IPS-18c (cell line): ENCODE measurements around the gene EPN1.

Experiments
- H3K4me3 ChIP-seq: 2 replicates; pipeline ENCODE4 v1.7.0; 2013; ENCODE audit warnings: low read depth, mild to moderate bottlenecking, low read length, moderate library complexity; ENCODE audit not compliant: insufficient read depth
- H3K9me3 ChIP-seq: one replicate; pipeline ENCODE4 v1.6.1; 2013; ENCODE audit warnings: mild to moderate bottlenecking, low read length, moderate library complexity; ENCODE audit not compliant: control insufficient read depth, insufficient read depth

EPN1 gene

DNA sequence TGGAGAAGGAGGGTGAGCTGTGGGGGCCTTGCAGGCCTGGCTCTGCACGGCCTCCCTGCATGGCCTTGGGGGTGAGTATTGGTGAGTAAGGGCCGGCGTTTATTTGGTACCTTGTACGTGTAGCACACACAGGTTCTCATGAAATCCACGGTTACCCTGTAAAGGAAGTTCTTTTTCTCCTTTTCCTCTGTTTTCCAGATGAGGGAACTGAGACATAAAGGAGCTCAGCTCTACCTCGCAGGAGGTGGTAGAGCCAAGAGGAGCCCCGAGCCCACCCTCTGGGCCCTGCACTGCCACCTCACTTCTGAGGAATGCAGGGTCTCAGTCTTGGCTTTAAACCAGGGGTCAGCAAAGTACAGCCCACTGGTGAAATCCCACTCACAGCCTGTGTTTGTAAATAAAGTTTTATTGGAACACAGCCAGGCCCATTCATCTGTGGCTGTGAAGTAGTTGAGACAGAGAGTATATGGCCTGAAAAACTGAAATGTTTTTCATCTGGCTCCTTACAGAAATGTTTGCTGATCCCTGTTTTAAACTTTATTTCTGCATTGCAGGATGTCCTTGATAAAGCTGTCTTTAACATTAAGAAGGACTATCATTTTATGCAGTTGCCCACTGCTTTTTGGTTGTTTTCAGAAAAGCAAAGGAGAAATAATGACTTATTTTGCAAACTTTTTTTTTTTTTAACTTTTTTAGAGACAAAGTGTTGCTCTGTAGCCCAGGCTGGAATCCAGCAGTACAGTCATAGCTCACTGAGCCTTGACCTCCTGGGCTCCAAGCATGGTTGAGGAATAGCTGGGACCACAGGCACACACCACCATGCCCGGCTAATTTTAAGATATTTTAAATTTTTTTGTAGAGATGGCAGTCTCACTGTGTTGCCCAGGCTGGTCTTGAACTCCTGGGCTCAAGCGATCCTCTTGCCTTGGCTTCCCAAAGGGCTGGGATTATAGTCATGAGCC is 6.4 kb downstream of the EPN1 start:
- Histone ChIP-seq H3K9me3 (no peaks in the 10 kb centered on the region), H3K4me3 (no peak overlapping the region)

DNA sequence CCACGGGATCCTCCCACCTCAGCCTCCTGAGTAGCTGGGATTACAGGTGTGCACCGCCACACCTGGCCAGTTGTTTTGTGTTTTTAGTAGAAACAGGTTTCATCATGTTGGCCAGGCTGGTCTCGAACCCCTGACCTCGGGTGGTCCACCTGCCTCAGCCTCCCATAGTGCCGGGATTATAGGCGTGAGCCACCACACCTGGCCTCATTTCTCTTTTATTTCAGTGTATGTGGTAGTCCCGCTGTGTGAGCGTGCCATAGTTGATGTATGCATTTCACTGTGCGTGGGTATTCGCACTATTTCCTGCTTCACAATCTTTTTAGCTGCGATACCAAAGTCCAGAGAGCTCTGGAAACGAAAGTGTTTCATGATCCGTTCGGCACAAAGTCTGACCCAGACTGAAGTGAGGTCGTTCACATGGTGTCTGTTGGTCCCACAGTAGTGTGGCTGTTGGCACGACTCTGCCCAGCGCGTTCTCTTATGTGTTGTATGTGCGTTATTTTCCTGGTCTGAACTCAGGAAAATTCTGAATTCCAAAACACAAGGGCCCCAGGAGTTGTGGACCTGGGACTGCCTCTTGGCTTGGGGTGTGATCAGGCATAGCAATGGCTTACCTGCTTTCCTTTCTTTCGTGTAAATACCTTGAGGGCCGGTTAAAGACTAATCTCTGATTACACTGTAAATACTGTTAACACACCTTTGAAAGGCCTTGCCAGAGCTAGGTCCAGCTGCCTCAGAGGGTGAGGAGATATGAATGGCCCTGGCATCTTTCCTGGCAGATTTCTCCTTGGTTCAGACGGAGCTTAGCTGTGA is 8.6 kb downstream of the EPN1 start:
- H3K4me3 ChIP-seq, result no peak overlapping the region
- H3K9me3 ChIP-seq, result no peaks in the 10 kb centered on the region

DNA sequence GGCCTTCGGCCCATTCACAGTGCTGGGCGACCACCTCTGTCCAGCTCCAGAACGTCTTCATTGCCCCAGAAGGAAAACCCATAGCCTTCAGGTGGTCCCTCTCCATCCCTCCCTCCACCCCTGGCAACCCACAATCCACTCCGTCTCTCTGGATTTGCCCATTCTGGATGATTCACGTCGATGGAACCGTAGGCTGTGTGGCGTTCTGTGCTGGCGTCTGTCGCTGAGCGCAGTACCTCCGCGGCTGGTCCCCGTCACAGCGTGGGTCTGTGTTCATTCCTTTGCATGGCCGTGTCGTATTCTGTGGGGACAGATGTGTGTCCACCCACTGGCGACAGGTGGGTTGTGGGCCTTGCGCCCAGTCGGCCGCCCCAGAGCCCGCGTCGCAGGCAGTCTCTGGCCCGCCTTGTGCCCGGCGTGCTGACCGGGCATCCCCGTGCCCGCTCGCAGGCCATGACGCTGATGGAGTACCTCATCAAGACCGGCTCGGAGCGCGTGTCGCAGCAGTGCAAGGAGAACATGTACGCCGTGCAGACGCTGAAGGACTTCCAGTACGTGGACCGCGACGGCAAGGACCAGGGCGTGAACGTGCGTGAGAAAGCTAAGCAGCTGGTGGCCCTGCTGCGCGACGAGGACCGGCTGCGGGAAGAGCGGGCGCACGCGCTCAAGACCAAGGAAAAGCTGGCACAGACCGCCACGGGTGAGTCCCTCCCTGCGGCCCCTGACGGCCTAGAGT is 10.1 kb downstream of the EPN1 start:
- no peak overlapping the region for H3K4me3 ChIP-seq
- no peaks in the 10 kb centered on the region for H3K9me3 ChIP-seq

DNA sequence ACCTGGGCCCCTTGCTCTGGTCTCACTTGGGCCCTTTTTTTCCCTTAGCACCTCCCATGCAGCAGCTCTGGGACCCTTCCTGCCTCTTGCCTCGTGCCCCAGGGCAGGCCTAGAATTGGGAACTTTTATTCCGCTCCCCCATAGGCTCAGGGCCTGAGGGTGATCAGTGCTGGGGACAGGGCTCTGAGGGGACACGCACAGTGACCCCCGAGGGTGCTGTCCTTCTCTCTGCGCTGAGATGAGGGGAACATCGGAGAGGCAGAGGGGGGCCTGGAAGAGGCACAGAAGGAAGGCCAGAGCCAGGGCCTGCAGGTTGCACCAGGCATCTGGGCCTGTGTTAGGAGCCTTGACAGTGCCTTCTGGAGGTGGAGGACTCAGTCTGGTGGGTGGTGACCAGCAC is 10.8 kb downstream of the EPN1 start:
- H3K9me3 ChIP-seq, result no peaks in the 10 kb centered on the region
- H3K4me3 ChIP-seq, result no peak overlapping the region

DNA sequence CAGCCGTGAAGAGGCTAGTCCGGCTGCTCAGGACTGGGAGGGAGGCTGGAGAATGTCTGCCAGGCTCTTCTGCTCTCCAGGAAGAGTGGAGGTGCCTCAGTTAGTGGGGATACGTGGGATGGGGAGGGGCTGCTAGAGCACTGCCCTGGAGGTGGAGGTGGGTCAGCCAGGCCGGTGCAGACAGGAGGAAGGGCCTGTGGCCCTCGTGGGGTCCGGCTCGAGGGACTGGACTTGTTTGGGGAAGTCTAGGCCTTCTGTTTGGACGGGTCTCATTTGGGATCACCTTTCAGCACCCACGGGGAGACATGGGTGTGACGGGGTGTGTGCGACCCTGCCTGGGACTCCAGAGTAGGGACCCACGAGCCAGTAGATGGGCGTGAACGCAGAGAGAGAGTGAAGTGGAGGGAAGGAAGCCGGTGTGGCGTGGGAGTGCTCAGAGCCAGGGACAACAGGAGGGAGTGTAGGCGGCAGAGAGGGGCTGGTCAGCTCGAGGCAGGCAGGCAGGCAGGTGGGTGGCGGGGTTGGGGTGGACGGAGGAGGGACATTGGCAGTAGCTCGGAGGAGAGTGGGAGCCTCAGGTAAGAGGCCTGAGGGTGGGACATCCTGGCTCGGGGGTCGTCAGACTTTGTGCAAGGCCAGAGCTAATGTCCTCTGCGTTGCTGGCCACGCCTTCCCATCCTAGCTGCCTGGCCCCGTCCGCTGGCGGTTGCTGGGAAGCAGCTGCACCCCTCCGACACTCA is 11.5 kb downstream of the EPN1 start:
- no peak overlapping the region for H3K4me3 ChIP-seq
- no peaks in the 10 kb centered on the region for H3K9me3 ChIP-seq

DNA sequence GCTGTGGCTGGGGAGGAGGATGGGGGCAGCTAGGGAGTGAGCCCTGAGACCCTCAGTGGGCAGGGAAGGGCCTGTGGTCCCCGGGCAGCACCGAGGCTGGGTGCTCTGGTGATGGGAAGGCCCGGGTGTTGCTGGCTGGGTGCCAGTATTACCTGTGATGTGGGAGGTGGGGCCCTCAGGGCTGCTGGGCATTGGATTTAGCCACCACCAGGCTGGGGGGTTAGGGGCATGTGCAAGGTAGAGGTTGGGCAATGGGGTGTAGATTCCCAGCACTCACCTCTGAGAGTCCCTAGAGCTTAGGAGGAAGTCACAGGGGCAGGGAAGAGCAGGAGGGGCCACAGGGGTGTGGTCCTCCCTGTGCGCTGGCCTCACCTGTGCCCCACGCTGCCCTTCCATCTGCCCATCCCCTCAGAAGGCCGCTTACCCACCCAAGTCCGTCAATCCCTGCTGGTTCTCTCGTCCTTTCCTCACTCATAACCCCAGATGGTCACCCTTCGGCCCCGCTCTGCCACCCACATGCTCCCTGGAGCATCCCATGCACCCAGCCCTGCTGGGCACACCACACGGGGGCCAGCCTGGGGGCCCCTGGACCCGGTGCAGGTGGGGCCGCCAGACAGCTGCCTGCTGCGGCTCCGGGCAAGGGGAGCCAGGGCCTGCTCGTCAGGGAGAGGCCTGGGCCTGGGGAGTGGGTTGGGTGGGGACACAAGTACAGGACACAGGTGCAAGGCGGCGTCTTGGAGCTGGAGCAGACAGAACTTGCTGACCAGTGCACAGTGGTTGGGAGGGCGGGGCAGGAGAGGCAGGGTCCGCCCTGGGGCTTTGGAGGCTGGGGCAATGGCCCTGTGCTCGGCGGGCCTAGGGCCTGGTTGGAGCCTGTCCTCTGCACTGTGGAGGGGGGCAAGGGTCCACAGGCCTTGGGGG is 12.5 kb downstream of the EPN1 start:
- Histone ChIP-seq H3K9me3 (no peaks in the 10 kb centered on the region), H3K4me3 (no peak overlapping the region)

DNA sequence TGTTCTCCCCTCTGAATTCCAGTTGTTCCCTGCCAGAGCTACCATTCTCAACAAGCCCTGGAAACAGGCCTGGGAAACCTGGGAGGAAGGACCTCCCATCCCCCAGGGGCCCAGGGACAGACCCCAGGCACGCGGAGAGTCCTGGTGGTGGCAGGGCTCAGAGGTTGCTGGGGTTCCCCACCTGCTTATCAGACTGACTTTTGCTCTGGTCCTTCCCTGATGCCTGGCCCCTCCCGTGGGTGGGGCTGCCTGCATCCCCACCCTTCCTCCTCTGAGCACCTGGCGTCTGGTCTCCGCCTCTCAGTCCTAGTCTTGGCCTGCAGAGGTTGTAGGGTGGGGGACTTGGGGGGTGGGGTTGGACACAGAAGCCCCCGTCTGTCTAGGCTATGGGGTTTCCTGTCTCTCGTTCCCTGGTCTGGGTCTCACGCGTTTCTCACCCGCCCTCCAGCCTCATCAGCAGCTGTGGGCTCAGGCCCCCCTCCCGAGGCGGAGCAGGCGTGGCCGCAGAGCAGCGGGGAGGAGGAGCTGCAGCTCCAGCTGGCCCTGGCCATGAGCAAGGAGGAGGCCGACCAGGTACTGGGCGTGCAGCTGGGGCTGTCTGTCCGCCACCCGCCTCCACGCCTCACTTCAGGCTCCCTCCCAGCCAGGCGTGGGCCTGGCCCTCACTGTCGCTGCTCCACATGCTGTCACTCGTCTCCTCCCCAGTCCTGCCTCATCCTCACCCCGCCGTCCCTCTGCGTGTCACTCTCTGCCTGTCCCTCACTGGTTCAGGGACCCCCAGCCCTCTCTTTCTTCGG is 13.6 kb downstream of the EPN1 start:
- Histone ChIP-seq H3K4me3 (no peak overlapping the region), H3K9me3 (no peaks in the 10 kb centered on the region)

DNA sequence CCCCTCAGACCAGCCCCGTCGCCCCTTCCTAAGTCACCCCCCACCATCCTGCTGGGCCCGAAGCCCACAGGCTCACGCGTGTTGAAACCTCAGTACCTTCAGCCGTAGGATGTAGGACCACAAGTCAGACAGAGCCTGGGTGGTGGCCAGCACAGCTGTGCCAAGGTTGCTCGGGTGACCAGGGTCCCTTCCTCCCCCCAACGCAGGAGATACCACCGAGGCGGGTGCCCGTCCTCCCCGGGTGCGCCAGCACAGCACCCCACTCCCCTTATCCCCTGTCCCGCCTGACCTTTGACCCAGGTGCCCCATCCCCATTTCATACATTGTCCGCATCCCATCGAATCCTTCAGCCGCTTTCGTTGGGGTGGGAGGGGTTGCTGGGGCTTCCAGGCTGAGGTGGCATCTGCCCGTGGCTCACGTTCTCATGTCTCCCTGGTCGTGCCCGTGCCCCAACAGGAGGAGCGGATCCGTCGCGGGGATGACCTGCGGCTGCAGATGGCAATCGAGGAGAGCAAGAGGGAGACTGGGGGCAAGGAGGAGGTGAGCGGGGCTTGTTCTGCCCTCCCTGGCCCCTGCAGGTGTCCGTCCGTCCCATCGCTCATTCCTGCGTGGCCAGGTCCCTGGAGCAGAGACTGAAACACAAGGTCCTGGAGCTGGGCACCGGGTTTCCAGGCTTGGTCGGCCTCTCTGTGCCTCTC is 14.5 kb downstream of the EPN1 start:
- H3K4me3 ChIP-seq, result no peak overlapping the region
- no peaks in the 10 kb centered on the region for H3K9me3 ChIP-seq

DNA sequence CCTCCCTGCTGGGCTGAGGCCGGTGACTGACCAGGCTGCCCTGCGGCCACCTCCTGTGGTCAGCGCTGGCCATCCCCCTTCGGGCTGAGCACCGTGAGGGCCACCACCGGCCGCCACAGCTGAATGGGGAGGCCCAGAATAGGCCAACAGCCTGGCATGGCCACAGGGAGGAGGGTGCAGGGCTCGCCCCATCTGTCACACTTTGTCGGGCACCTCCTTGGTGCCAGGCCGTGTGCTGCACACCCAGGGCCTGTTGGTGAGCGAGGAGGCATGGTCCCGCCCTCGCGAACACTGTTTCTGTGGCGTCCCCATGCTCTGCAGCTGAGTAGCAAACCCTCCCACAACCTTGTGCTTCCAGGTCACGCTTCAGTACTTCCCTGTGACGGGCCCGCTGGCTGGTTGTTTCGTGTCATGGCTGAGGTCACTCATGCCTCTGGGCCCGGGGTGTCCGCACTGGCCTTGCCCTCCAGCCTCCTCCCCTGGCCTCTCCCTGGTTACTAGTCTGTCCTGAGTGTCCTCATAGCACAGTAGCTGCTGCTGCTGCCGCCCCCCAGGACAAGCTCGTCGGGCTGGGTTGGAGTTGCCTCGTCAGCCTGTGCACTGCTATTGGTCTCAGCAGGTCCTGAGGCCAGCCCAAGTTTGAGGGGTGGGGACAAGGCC is 15.2 kb downstream of the EPN1 start:
- no peaks in the 10 kb centered on the region for H3K9me3 ChIP-seq
- no peak overlapping the region for H3K4me3 ChIP-seq

DNA sequence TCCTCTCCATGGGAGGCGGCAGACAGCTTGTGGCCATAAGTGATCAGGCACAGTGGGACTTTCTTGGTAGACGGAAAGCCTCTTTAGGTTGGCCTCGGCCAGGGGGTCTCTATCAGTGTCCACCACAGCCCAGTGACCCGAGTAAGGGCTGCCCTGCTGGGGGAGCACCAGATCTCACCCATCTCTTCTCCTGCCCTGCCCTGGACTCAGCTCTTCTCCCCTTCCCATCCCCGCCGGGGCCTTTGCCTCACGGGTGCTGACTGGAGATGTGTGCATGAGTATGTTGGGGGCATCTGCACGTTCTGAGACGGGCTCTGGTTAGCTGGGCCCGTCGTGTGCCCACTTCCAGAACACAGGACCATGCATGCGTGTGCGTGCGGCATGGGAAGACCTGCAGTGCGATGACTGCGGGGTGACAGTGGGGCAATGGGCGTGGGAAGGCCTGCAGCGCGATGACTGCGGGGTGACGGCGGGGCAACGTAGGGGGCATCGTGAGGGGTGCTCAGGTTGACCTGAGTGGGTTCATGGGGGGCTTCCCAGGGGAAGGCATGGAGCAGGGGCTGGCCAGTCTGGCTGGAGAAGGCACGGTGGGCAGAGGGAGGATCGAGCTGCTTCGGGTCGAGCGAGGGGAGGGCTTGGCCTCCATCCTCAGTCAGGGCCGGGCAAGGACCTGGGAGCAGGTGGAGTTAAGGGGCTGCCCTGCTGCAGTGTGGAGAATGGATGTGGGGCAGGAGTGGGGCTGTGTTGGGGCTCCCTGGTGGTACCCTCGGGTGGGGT is 15.9 kb downstream of the EPN1 start:
- H3K4me3 ChIP-seq, result no peak overlapping the region
- H3K9me3 ChIP-seq, result no peaks in the 10 kb centered on the region

DNA sequence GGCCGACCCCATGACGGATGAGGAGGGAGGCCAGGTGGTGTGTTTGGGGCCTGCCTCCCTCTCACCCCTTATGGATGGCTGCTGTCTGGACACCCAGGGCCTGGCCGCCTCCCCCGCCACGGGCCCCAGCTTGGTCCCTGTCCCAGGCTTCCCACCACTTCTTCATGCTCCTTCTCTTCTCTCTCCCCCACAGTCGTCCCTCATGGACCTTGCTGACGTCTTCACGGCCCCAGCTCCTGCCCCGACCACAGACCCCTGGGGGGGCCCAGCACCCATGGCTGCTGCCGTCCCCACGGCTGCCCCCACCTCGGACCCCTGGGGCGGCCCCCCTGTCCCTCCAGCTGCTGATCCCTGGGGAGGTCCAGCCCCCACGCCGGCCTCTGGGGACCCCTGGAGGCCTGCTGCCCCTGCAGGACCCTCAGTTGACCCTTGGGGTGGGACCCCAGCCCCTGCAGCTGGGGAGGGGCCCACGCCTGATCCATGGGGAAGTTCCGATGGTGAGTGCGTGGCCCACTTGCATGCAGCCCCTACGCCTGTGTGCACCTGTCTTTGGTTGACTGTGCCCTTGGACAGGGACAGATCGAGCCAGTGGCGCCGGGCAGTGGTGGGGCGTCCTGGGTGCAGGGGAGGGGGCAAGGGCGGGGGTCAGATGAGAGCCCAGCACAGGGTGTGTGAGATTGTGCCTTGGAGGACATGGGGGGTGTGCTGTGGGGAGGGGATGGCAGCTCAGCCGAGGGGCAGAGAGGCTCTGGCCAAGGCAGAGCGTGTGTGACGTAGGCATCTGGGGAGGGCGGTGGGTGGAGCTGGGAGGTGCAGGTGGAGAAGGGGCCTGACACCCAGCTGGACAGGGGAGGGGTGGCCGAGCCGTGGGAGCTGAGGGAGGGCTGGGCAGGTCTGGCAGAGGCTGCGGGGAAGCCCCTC is 16.8 kb downstream of the EPN1 start:
- Histone ChIP-seq H3K4me3 (no peak overlapping the region), H3K9me3 (no peaks in the 10 kb centered on the region)

DNA sequence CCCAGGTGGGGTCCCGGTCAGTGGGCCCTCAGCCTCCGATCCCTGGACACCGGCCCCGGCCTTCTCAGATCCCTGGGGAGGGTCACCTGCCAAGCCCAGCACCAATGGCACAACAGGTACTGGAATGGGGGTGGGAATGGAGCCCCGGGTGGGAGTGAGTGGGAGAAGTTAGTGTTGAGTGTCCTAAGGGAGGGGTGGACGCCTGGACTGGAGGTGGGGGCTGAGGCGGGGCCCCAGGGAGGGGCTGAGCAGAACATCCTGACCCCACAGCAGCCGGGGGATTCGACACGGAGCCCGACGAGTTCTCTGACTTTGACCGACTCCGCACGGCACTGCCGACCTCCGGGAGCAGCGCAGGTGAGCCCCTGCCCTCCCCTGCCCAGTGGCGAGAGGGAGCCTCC is 17.7 kb downstream of the EPN1 start:
- Histone ChIP-seq H3K9me3 (no peaks in the 10 kb centered on the region), H3K4me3 (no peak overlapping the region)
